ENCODE data around the gene CECR2.

CECR2 gene

GRCh38 chr22:17369439-17370025 lies at the start of gene CECR2:
CECR2 (plus strand) TSS chr22:17369460; CDS start chr22:17369784, 324 bp downstream.
- H3K4me3 Mint-ChIP-seq = peak within 1 kb of the TSS; percentile 59
- no peaks in the 10 kb centered on the region for H3K9me3 Mint-ChIP-seq
- no peaks in the 10 kb centered on the region for H3K36me3 Mint-ChIP-seq (ENCODE audit: low read depth)
- H3K27ac Mint-ChIP-seq = no peak within 1 kb of the TSS
- DNase-seq (peak; percentile 30), ATAC-seq (peak; percentile 37)
- peaks cover 58% of the 10 kb centered on the region for H3K27me3 Mint-ChIP-seq
- H3K4me1 Mint-ChIP-seq = peaks cover 16% of the 10 kb centered on the region

GRCh38 chr22:17319546-17319945 lies 49.7 kb upstream of the CECR2 start:
- no peak for ATAC-seq
- Mint-ChIP-seq H3K9me3 (no peaks in the 10 kb centered on the region), H3K27me3 (no peaks in the 10 kb centered on the region), H3K4me3 (no peak overlapping the region), H3K36me3 (ENCODE audit: low read depth) (no peaks in the 10 kb centered on the region), H3K27ac (no peak overlapping the region), H3K4me1 (no peaks in the 10 kb centered on the region)
- no peak for DNase-seq

GRCh38 chr22:17322511-17322910 lies 46.7 kb upstream of the CECR2 start:
- no peak overlapping the region for H3K27ac Mint-ChIP-seq

GRCh38 chr22:17331690-17332089 lies 37.6 kb upstream of the CECR2 start:
- Mint-ChIP-seq H3K36me3 (ENCODE audit: low read depth) (no peaks in the 10 kb centered on the region), H3K4me3 (no peak overlapping the region), H3K27me3 (no peaks in the 10 kb centered on the region), H3K4me1 (no peaks in the 10 kb centered on the region), H3K9me3 (no peaks in the 10 kb centered on the region), H3K27ac (no peak overlapping the region)
- no peak for ATAC-seq
- DNase-seq = no peak

More at GRCh38 chr22:17322511-17322910, 46.7 kb upstream of the CECR2 start:
- Mint-ChIP-seq H3K27me3 (no peaks in the 10 kb centered on the region), H3K4me3 (no peak overlapping the region), H3K9me3 (no peaks in the 10 kb centered on the region), H3K4me1 (no peaks in the 10 kb centered on the region), H3K36me3 (ENCODE audit: low read depth) (no peaks in the 10 kb centered on the region)
- ATAC-seq (no peak), DNase-seq (no peak)

- Mint-ChIP-seq H3K27me3 (no peaks in the 10 kb centered on the region), H3K9me3 (no peaks in the 10 kb centered on the region), H3K36me3 (ENCODE audit: low read depth) (no peaks in the 10 kb centered on the region), H3K27ac (no peak overlapping the region), H3K4me1 (no peaks in the 10 kb centered on the region), H3K4me3 (no peak overlapping the region)
- DNase-seq (no peak), ATAC-seq (no peak)
These were observed 37.0 kb upstream of the CECR2 start for GRCh38 chr22:17332109-17332800.

- H3K4me1 Mint-ChIP-seq = no peaks in the 10 kb centered on the region
- no peak for DNase-seq
- H3K4me3 Mint-ChIP-seq = no peak overlapping the region
- no peak overlapping the region for H3K27ac Mint-ChIP-seq
- no peaks in the 10 kb centered on the region for H3K27me3 Mint-ChIP-seq
- no peaks in the 10 kb centered on the region for H3K36me3 Mint-ChIP-seq (ENCODE audit: low read depth)
- H3K9me3 Mint-ChIP-seq = no peaks in the 10 kb centered on the region
- no peak for ATAC-seq
These were observed 35.2 kb upstream of the CECR2 start for GRCh38 chr22:17334059-17334458.

GRCh38 chr22:17334983-17335382 lies 34.3 kb upstream of the CECR2 start:
- no peaks in the 10 kb centered on the region for H3K36me3 Mint-ChIP-seq (ENCODE audit: low read depth)
- no peaks in the 10 kb centered on the region for H3K9me3 Mint-ChIP-seq
- DNase-seq (no peak), ATAC-seq (no peak)
- H3K4me3 Mint-ChIP-seq = no peak overlapping the region
- no peak overlapping the region for H3K27ac Mint-ChIP-seq
- H3K4me1 Mint-ChIP-seq = no peaks in the 10 kb centered on the region
- H3K27me3 Mint-ChIP-seq = no peaks in the 10 kb centered on the region

- no peaks in the 10 kb centered on the region for H3K27me3 Mint-ChIP-seq
- H3K27ac Mint-ChIP-seq = no peak overlapping the region
- DNase-seq = no peak
- no peaks in the 10 kb centered on the region for H3K4me1 Mint-ChIP-seq
- H3K36me3 Mint-ChIP-seq (ENCODE audit: low read depth) = no peaks in the 10 kb centered on the region
- ATAC-seq = no peak
- H3K9me3 Mint-ChIP-seq = no peaks in the 10 kb centered on the region
- H3K4me3 Mint-ChIP-seq = no peak overlapping the region
These were observed 33.2 kb upstream of the CECR2 start for GRCh38 chr22:17336061-17336460.

- no peak overlapping the region for H3K27ac Mint-ChIP-seq
- no peak for ATAC-seq
- no peaks in the 10 kb centered on the region for H3K27me3 Mint-ChIP-seq
- no peaks in the 10 kb centered on the region for H3K9me3 Mint-ChIP-seq
- no peak for DNase-seq
- no peaks in the 10 kb centered on the region for H3K36me3 Mint-ChIP-seq (ENCODE audit: low read depth)
- H3K4me3 Mint-ChIP-seq = no peak overlapping the region
- no peaks in the 10 kb centered on the region for H3K4me1 Mint-ChIP-seq
These were observed 31.6 kb upstream of the CECR2 start for GRCh38 chr22:17337639-17338038.

GRCh38 chr22:17339095-17339693 lies 30.1 kb upstream of the CECR2 start:
- Mint-ChIP-seq H3K36me3 (ENCODE audit: low read depth) (no peaks in the 10 kb centered on the region), H3K4me1 (no peaks in the 10 kb centered on the region), H3K27ac (no peak overlapping the region), H3K4me3 (no peak overlapping the region), H3K9me3 (no peaks in the 10 kb centered on the region), H3K27me3 (no peaks in the 10 kb centered on the region)
- DNase-seq = no peak
- ATAC-seq = no peak

GRCh38 chr22:17342361-17342760 lies 26.9 kb upstream of the CECR2 start:
- no peaks in the 10 kb centered on the region for H3K4me1 Mint-ChIP-seq
- H3K27me3 Mint-ChIP-seq = no peaks in the 10 kb centered on the region
- DNase-seq (no peak), ATAC-seq (no peak)
- H3K27ac Mint-ChIP-seq = no peak overlapping the region
- H3K9me3 Mint-ChIP-seq = no peaks in the 10 kb centered on the region
- H3K4me3 Mint-ChIP-seq = no peak overlapping the region
- no peaks in the 10 kb centered on the region for H3K36me3 Mint-ChIP-seq (ENCODE audit: low read depth)

- ATAC-seq (no peak), DNase-seq (no peak)
- no peaks in the 10 kb centered on the region for H3K9me3 Mint-ChIP-seq
- no peak overlapping the region for H3K27ac Mint-ChIP-seq
- no peak overlapping the region for H3K4me3 Mint-ChIP-seq
- no peaks in the 10 kb centered on the region for H3K27me3 Mint-ChIP-seq
- no peaks in the 10 kb centered on the region for H3K36me3 Mint-ChIP-seq (ENCODE audit: low read depth)
- H3K4me1 Mint-ChIP-seq = no peaks in the 10 kb centered on the region
These were observed 25.5 kb upstream of the CECR2 start for GRCh38 chr22:17343766-17344165.

GRCh38 chr22:17346578-17346977 lies 22.7 kb upstream of the CECR2 start:
- Mint-ChIP-seq H3K36me3 (ENCODE audit: low read depth) (no peaks in the 10 kb centered on the region), H3K4me1 (no peaks in the 10 kb centered on the region), H3K27me3 (no peaks in the 10 kb centered on the region), H3K27ac (no peak overlapping the region), H3K4me3 (no peak overlapping the region), H3K9me3 (no peaks in the 10 kb centered on the region)
- DNase-seq (no peak), ATAC-seq (no peak)

- Mint-ChIP-seq H3K27ac (no peak overlapping the region), H3K4me1 (no peaks in the 10 kb centered on the region), H3K36me3 (ENCODE audit: low read depth) (no peaks in the 10 kb centered on the region), H3K9me3 (no peaks in the 10 kb centered on the region), H3K4me3 (no peak overlapping the region), H3K27me3 (no peaks in the 10 kb centered on the region)
- ATAC-seq (no peak), DNase-seq (no peak)
These were observed 21.5 kb upstream of the CECR2 start for GRCh38 chr22:17347724-17348123.

GRCh38 chr22:17348464-17349103 lies 20.7 kb upstream of the CECR2 start:
- H3K4me3 Mint-ChIP-seq = no peak overlapping the region
- no peak for ATAC-seq
- H3K27me3 Mint-ChIP-seq = no peaks in the 10 kb centered on the region
- H3K4me1 Mint-ChIP-seq = no peaks in the 10 kb centered on the region
- H3K27ac Mint-ChIP-seq = no peak overlapping the region
- DNase-seq = no peak
- no peaks in the 10 kb centered on the region for H3K36me3 Mint-ChIP-seq (ENCODE audit: low read depth)
- no peaks in the 10 kb centered on the region for H3K9me3 Mint-ChIP-seq
